Measurements from ENCODE around the gene TIMP3.
"Not testable (repeated sequence)": the region's sequence is repeated elsewhere in the genome, so short reads cannot be mapped to it uniquely, and the experiment has no call there.

Gene TIMP3

GRCh38 chr22:32801537-32802236, at the start of gene TIMP3:
Gene TIMP3 (plus strand): TSS chr22:32801705. CDS start chr22:32802002, 297 bp downstream.
- no peak for DNase-seq

GRCh38 chr22:32752326-32752725, 49.2 kb upstream of the TIMP3 start:
- DNase-seq = no peak

GRCh38 chr22:32752816-32753520, 48.5 kb upstream of the TIMP3 start:
- DNase-seq = no peak

- no peak for DNase-seq
Measured at GRCh38 chr22:32753591-32753990, 47.9 kb upstream of the TIMP3 start.

- DNase-seq = no peak
Measured at GRCh38 chr22:32754413-32755041, 47.0 kb upstream of the TIMP3 start.

GRCh38 chr22:32757086-32757762, 44.3 kb upstream of the TIMP3 start:
- DNase-seq = not testable (repeated sequence)

- no peak for DNase-seq
Measured at GRCh38 chr22:32758866-32759385, 42.6 kb upstream of the TIMP3 start.

GRCh38 chr22:32760396-32760795, 41.1 kb upstream of the TIMP3 start:
- DNase-seq = no peak

- DNase-seq = no peak
Measured at GRCh38 chr22:32760815-32761214, 40.7 kb upstream of the TIMP3 start.

- no peak for DNase-seq
Measured at GRCh38 chr22:32761251-32761903, 40.1 kb upstream of the TIMP3 start.

- DNase-seq = no peak
Measured at GRCh38 chr22:32764330-32765131, 37.0 kb upstream of the TIMP3 start.

- DNase-seq = no peak
Measured at GRCh38 chr22:32765132-32765618, 36.3 kb upstream of the TIMP3 start.

- DNase-seq = no peak
Measured at GRCh38 chr22:32771756-32772155, 29.7 kb upstream of the TIMP3 start.

GRCh38 chr22:32775957-32776356, 25.5 kb upstream of the TIMP3 start:
- no peak for DNase-seq

- no peak for DNase-seq
Measured at GRCh38 chr22:32776397-32776796, 25.1 kb upstream of the TIMP3 start.

GRCh38 chr22:32776802-32777201, 24.7 kb upstream of the TIMP3 start:
- DNase-seq = no peak

- no peak for DNase-seq
Measured at GRCh38 chr22:32777987-32778386, 23.5 kb upstream of the TIMP3 start.

GRCh38 chr22:32780726-32781310, 20.7 kb upstream of the TIMP3 start:
- DNase-seq = no peak

GRCh38 chr22:32781695-32782094, 19.8 kb upstream of the TIMP3 start:
- DNase-seq = no peak

GRCh38 chr22:32785321-32786026, 16.0 kb upstream of the TIMP3 start:
- DNase-seq = no peak

GRCh38 chr22:32786027-32786418, 15.5 kb upstream of the TIMP3 start:
- DNase-seq = no peak
